GM23338 (cell line): Measurements from ENCODE around the gene OSCAR.

Experiments used
- EZH2phosphoT487 ChIP-seq: fragments of 200-600 bp; sonication (generic); IDR thresholded peaks from one replicate; pipeline ENCODE4 v1.8.1; 2018; ENCODE audit warnings: antibody characterized with exemption; ENCODE audit not compliant: unreplicated experiment
- POLR2AphosphoS5 ChIP-seq: IDR thresholded peaks from 2 replicates; pipeline ENCODE4 v1.6.1; 2016; ENCODE audit warnings: antibody characterized with exemption, low read depth
- TF ChIP-seq, protein P1 (sequence below): IDR thresholded peaks from one replicate; pipeline ENCODE4 v1.6.1; 2018; ENCODE audit warnings: antibody characterized with exemption; ENCODE audit not compliant: unreplicated experiment
- TF ChIP-seq, protein P2 (sequence below), 2 experiments: fragments of 200-600 bp in 1 of 2; sonication (generic) in 1 of 2; conservative IDR thresholded peaks; 2 replicates each; pipeline versions ENCODE4 v1.5.1 to v1.6.1; 2016 to 2017; ENCODE audit warnings: antibody characterized with exemption in 2 of 2, low read depth in 2 of 2, mild to moderate bottlenecking in 2 of 2, moderate library complexity in 1 of 2

DNA sequence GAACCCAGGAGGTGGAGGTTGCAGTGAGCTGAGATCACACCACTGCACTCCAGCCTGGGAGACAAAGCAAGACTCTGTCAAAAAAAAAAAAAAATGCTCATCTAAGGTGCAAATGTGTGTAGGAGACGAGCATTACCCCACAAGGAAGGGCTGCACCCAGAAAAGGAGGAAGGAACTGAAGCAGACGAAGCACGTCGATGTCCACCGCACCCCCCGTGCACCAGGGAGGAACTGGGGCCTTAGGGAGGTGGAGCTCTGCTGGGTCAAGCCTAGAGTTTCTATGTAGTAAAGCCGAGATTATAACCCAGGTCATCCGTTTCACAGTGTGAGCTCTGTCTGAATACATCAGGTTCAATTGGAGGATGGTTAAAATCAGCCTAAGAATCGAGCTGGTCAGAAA is 38.0 kb downstream of the OSCAR start:
- no peak for TF ChIP-seq POLR2AphosphoS5
- no peak for TF ChIP-seq EZH2phosphoT487
- TF ChIP-seq, protein P1, sequence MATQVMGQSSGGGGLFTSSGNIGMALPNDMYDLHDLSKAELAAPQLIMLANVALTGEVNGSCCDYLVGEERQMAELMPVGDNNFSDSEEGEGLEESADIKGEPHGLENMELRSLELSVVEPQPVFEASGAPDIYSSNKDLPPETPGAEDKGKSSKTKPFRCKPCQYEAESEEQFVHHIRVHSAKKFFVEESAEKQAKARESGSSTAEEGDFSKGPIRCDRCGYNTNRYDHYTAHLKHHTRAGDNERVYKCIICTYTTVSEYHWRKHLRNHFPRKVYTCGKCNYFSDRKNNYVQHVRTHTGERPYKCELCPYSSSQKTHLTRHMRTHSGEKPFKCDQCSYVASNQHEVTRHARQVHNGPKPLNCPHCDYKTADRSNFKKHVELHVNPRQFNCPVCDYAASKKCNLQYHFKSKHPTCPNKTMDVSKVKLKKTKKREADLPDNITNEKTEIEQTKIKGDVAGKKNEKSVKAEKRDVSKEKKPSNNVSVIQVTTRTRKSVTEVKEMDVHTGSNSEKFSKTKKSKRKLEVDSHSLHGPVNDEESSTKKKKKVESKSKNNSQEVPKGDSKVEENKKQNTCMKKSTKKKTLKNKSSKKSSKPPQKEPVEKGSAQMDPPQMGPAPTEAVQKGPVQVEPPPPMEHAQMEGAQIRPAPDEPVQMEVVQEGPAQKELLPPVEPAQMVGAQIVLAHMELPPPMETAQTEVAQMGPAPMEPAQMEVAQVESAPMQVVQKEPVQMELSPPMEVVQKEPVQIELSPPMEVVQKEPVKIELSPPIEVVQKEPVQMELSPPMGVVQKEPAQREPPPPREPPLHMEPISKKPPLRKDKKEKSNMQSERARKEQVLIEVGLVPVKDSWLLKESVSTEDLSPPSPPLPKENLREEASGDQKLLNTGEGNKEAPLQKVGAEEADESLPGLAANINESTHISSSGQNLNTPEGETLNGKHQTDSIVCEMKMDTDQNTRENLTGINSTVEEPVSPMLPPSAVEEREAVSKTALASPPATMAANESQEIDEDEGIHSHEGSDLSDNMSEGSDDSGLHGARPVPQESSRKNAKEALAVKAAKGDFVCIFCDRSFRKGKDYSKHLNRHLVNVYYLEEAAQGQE = no peak
- TF ChIP-seq, protein P2, sequence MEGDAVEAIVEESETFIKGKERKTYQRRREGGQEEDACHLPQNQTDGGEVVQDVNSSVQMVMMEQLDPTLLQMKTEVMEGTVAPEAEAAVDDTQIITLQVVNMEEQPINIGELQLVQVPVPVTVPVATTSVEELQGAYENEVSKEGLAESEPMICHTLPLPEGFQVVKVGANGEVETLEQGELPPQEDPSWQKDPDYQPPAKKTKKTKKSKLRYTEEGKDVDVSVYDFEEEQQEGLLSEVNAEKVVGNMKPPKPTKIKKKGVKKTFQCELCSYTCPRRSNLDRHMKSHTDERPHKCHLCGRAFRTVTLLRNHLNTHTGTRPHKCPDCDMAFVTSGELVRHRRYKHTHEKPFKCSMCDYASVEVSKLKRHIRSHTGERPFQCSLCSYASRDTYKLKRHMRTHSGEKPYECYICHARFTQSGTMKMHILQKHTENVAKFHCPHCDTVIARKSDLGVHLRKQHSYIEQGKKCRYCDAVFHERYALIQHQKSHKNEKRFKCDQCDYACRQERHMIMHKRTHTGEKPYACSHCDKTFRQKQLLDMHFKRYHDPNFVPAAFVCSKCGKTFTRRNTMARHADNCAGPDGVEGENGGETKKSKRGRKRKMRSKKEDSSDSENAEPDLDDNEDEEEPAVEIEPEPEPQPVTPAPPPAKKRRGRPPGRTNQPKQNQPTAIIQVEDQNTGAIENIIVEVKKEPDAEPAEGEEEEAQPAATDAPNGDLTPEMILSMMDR (conservative IDR thresholded peaks at IDR 0.05; ENCODE audit: low read depth in 2 of 2) = no peak
